H9 (cell line): Measurements from ENCODE around the gene VPREB3. TPM values are rescaled to one million over a fixed set of nuclear protein-coding genes. Genes with fewer than 3 reads are reported as not detected.

Experiments
- DNase-seq: peaks from one replicate; pipeline ENCODE4 v3.0.0-alpha.2; 2017
- H2AFZ ChIP-seq: one replicate; pipeline ENCODE4 v1.6.1; 2013; ENCODE audit warnings: mild to moderate bottlenecking, low read length, control low read depth, moderate library complexity
- H2AK5ac ChIP-seq: 2 replicates; pipeline ENCODE4 v1.6.1; 2013; ENCODE audit warnings: low read length, control low read depth, mixed read lengths; ENCODE audit not compliant: insufficient read length
- H2BK120ac ChIP-seq: one replicate; pipeline ENCODE4 v1.6.1; 2013; ENCODE audit warnings: low read depth, mild to moderate bottlenecking, low read length, control low read depth, inconsistent platforms; ENCODE audit not compliant: poor library complexity, severe bottlenecking
- H2BK12ac ChIP-seq: 2 replicates; pipeline ENCODE4 v1.6.1; 2013; ENCODE audit warnings: low read length, control low read depth, mixed read lengths, low read depth; ENCODE audit not compliant: insufficient read length
- H2BK15ac ChIP-seq: 2 replicates; pipeline ENCODE4 v1.6.1; 2013; ENCODE audit warnings: low read depth, low read length, control low read depth
- H2BK20ac ChIP-seq: one replicate; pipeline ENCODE4 v1.6.1; 2013; ENCODE audit warnings: low read depth, mild to moderate bottlenecking, low read length, control low read depth, inconsistent platforms; ENCODE audit not compliant: poor library complexity, severe bottlenecking
- H2BK5ac ChIP-seq: 2 replicates; pipeline ENCODE4 v1.6.1; 2013; ENCODE audit warnings: low read length, control low read depth, mixed read lengths; ENCODE audit not compliant: insufficient read length
- H3K14ac ChIP-seq: 2 replicates; pipeline ENCODE4 v1.6.1; 2013; ENCODE audit warnings: low read length, control low read depth; ENCODE audit not compliant: insufficient read depth
- H3K18ac ChIP-seq: 2 replicates; pipeline ENCODE4 v1.6.1; 2013; ENCODE audit warnings: low read depth, mild to moderate bottlenecking, mixed read lengths, low read length, control low read depth; ENCODE audit not compliant: insufficient read length
- H3K23ac ChIP-seq: 2 replicates; pipeline ENCODE4 v1.6.1; 2013; ENCODE audit warnings: low read length, control low read depth, mixed read lengths, low read depth; ENCODE audit not compliant: insufficient read length
- H3K23me2 ChIP-seq: 2 replicates; pipeline ENCODE4 v1.6.1; 2013; ENCODE audit warnings: low read depth, mild to moderate bottlenecking, mixed read lengths, low read length, control low read depth; ENCODE audit not compliant: insufficient read length, poor library complexity, severe bottlenecking
- H3K27ac ChIP-seq: 2 replicates; pipeline ENCODE4 v1.5.1; 2013; ENCODE audit warnings: low read length, control low read depth, mixed read lengths, low read depth; ENCODE audit not compliant: insufficient read length
- H3K27me3 ChIP-seq: 2 replicates; pipeline ENCODE4 v1.6.1; 2013; ENCODE audit warnings: low read length, control low read depth, inconsistent platforms; ENCODE audit not compliant: insufficient read depth
- H3K4ac ChIP-seq: 2 replicates; pipeline ENCODE4 v1.6.1; 2013; ENCODE audit warnings: low read depth, mild to moderate bottlenecking, control low read depth, inconsistent platforms, low read length, moderate library complexity
- H3K4me1 ChIP-seq: 2 replicates; pipeline ENCODE4 v1.6.1; 2013; ENCODE audit warnings: low read length, control low read depth, inconsistent platforms; ENCODE audit not compliant: insufficient read depth
- H3K4me2 ChIP-seq: 2 replicates; pipeline ENCODE4 v1.6.1; 2013; ENCODE audit warnings: low read length, control low read depth, mixed read lengths; ENCODE audit not compliant: insufficient read length, insufficient read depth
- H3K56ac ChIP-seq: 2 replicates; pipeline ENCODE4 v1.6.1; 2013; ENCODE audit warnings: low read depth, mild to moderate bottlenecking, mixed read lengths, low read length, control low read depth; ENCODE audit not compliant: insufficient read length
- H3K79me1 ChIP-seq: 2 replicates; pipeline ENCODE4 v1.6.1; 2013; ENCODE audit warnings: low read depth, mild to moderate bottlenecking, moderate library complexity, low read length, control low read depth, inconsistent platforms; ENCODE audit not compliant: insufficient read depth, poor library complexity, severe bottlenecking
- H3K79me2 ChIP-seq: 2 replicates; pipeline ENCODE4 v1.6.1; 2013; ENCODE audit warnings: low read length, control low read depth, inconsistent platforms; ENCODE audit not compliant: insufficient read depth
- H3K9ac ChIP-seq: 2 replicates; pipeline ENCODE4 v1.6.1; 2013; ENCODE audit warnings: low read length, control low read depth, mixed read lengths; ENCODE audit not compliant: insufficient read length; ENCODE audit errors: extremely low read depth
- H3K9me3 ChIP-seq: one replicate; pipeline ENCODE4 v1.6.1; 2013; ENCODE audit warnings: low read depth, low read length, inconsistent platforms; ENCODE audit not compliant: control insufficient read depth
- H3T11ph ChIP-seq: one replicate; pipeline ENCODE4 v1.6.1; 2013; ENCODE audit warnings: mild to moderate bottlenecking, low read length, control low read depth, inconsistent platforms
- H4K20me1 ChIP-seq: one replicate; pipeline ENCODE4 v1.6.1; 2013; ENCODE audit not compliant: control insufficient read depth, insufficient read length, insufficient read depth
- H4K5ac ChIP-seq: 2 replicates; pipeline ENCODE4 v1.6.1; 2013; ENCODE audit warnings: low read depth, mild to moderate bottlenecking, mixed read lengths, low read length, control low read depth; ENCODE audit not compliant: insufficient read length
- H4K8ac ChIP-seq: replicated peaks from 2 replicates; pipeline ENCODE4 v1.6.1; 2013; ENCODE audit warnings: low read length, control low read depth, mixed read lengths, low read depth; ENCODE audit not compliant: insufficient read length
- H4K91ac ChIP-seq: 2 replicates; pipeline ENCODE4 v1.6.1; 2013; ENCODE audit warnings: low read depth, mild to moderate bottlenecking, moderate library complexity, mixed read lengths, low read length, control low read depth; ENCODE audit not compliant: insufficient read length
- H3K27ac Mint-ChIP-seq, 3 experiments: 2 replicates in 2 of 3; 3 replicates in 1 of 3; pipeline ENCODE4 v1.8.0; 2020 to 2021; ENCODE audit warnings: mixed read lengths in 3 of 3, mild to moderate bottlenecking in 1 of 3, moderate library complexity in 1 of 3
- H3K27me3 Mint-ChIP-seq: 2 replicates; pipeline ENCODE4 v1.8.0; 2021; ENCODE audit warnings: low read depth, mild to moderate bottlenecking, moderate library complexity, mixed read lengths
- H3K36me3 Mint-ChIP-seq, 3 experiments: 2 replicates in 2 of 3; 3 replicates in 1 of 3; pipeline ENCODE4 v1.8.0; 2020 to 2021; ENCODE audit warnings: low read depth in 3 of 3, mixed read lengths in 3 of 3; ENCODE audit not compliant: insufficient read depth in 1 of 3
- H3K4me1 Mint-ChIP-seq, 2 experiments: 2 replicates each; pipeline ENCODE4 v1.8.0; 2020; ENCODE audit warnings: mixed read lengths in 2 of 2
- H3K4me3 Mint-ChIP-seq, 2 experiments: 2 replicates in 1 of 2; 3 replicates in 1 of 2; pipeline ENCODE4 v1.8.0; 2020 to 2021; ENCODE audit warnings: mild to moderate bottlenecking in 2 of 2, mixed read lengths in 2 of 2, moderate library complexity in 1 of 2
- H3K9me3 Mint-ChIP-seq, 2 experiments: 2 replicates in 1 of 2; 3 replicates in 1 of 2; pipeline ENCODE4 v1.8.0; 2020; ENCODE audit warnings: mild to moderate bottlenecking in 2 of 2, mixed read lengths in 2 of 2, moderate library complexity in 1 of 2
- WGBS: extraction: QIAGEN DNeasy Blood & Tissue Kit; methylation state at CpG from one replicate; pipeline ENCODE4 v1.1.7; 2013; ENCODE audit warnings: missing lambda C conversion rate, low lambda C conversion rate, mixed read lengths; ENCODE audit not compliant: insufficient read length; ENCODE audit errors: extremely low coverage; 5-methylcytosine and 5-hydroxymethylcytosine counted together
- total RNA-seq: library from RNA; stranded (reverse); gene quantifications from 2 replicates; pipeline ENCODE4 v1.2.1, GENCODE V29; 2021
- TF ChIP-seq, protein P1 (sequence below): fragments of 200-600 bp; sonication (generic); conservative IDR thresholded peaks from 3 replicates; pipeline ENCODE4 v1.8.0; 2021; ENCODE audit warnings: antibody characterized with exemption, mild to moderate bottlenecking

Gene VPREB3
- total RNA-seq, 1 experiment from 2014 or later: 0.50 TPM

DNA sequence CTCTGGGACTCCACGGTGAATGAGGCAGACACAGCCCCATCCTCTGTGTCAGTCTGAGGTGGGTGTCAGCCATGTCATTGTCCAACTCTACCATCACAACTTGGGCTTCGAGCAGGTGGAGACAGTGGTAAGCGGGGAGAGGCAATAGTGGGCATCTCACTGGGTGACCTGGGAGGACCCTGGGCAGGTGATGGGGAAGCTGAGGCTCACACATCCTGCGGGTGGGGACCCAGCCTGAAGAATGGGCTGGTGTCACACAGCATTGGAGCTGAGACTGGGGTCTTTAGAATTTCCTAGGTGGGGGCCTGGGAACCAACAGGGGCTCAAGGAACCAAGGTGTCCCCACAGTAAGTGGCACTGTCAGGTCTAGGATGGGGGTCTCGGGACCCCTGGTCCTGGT, 25.5 kb upstream of the VPREB3 start:
- H2BK15ac ChIP-seq: no peak overlapping the region
- TF ChIP-seq, protein P1, sequence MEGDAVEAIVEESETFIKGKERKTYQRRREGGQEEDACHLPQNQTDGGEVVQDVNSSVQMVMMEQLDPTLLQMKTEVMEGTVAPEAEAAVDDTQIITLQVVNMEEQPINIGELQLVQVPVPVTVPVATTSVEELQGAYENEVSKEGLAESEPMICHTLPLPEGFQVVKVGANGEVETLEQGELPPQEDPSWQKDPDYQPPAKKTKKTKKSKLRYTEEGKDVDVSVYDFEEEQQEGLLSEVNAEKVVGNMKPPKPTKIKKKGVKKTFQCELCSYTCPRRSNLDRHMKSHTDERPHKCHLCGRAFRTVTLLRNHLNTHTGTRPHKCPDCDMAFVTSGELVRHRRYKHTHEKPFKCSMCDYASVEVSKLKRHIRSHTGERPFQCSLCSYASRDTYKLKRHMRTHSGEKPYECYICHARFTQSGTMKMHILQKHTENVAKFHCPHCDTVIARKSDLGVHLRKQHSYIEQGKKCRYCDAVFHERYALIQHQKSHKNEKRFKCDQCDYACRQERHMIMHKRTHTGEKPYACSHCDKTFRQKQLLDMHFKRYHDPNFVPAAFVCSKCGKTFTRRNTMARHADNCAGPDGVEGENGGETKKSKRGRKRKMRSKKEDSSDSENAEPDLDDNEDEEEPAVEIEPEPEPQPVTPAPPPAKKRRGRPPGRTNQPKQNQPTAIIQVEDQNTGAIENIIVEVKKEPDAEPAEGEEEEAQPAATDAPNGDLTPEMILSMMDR: no peak
- no peak overlapping the region for H3T11ph ChIP-seq
- no peak overlapping the region for H3K56ac ChIP-seq
- H3K14ac ChIP-seq: no peak overlapping the region; the same call in 1 of the 2 replicates
- H3K9me3 ChIP-seq: no peaks in the 10 kb centered on the region
- no peak overlapping the region for H2AFZ ChIP-seq
- H2BK120ac ChIP-seq: no peak overlapping the region
- H2AK5ac ChIP-seq: no peak overlapping the region
- H3K79me1 ChIP-seq: no peaks in the 10 kb centered on the region
- H3K4me2 ChIP-seq: no peak overlapping the region
- Mint-ChIP-seq H3K4me1 (peaks cover 3 to 10% of the 10 kb centered on the region in 2 experiments; a peak in 3 of 4 replicates), H3K27me3 (peaks cover 19% of the 10 kb centered on the region), H3K27ac (no peak overlapping the region), H3K9me3 (no peaks in the 10 kb centered on the region), H3K36me3 (no peaks in the 10 kb centered on the region), H3K4me3 (no peak overlapping the region)
- H3K79me2 ChIP-seq: no peaks in the 10 kb centered on the region
- no peak overlapping the region for H3K4ac ChIP-seq
- no peak overlapping the region for H3K23ac ChIP-seq
- no peaks in the 10 kb centered on the region; the same call in 1 of the 2 replicates for H3K27me3 ChIP-seq
- H4K20me1 ChIP-seq: no peaks in the 10 kb centered on the region
- no peak overlapping the region for H4K5ac ChIP-seq
- no peak for DNase-seq
- H2BK5ac ChIP-seq: no peak overlapping the region
- H4K91ac ChIP-seq: no peak overlapping the region
- H3K18ac ChIP-seq: no peak overlapping the region
- no peak overlapping the region for H2BK12ac ChIP-seq
- no CpG with 5 or more reads among the region's 5 CpGs for WGBS
- no peak overlapping the region for H4K8ac ChIP-seq
- H2BK20ac ChIP-seq: no peak overlapping the region
- H3K9ac ChIP-seq: no peak overlapping the region
- H3K27ac ChIP-seq: no peak overlapping the region
- H3K4me1 ChIP-seq: no peaks in the 10 kb centered on the region
- H3K23me2 ChIP-seq: no peaks in the 10 kb centered on the region
